ENCODE results near the gene DCAKD.

Gene DCAKD

GRCh38 chr17:44997733-44998520 is 53.5 kb downstream of the DCAKD start:
- DNase-seq (ENCODE audit: insufficient read length, low spot score), result no peak
- FAIRE-seq, result no peak
- TF ChIP-seq POU2F2 (IDR thresholded peaks at IDR 0.05; ENCODE audit: low read depth, low read length) (no peak), TAF1 (IDR thresholded peaks at IDR 0.05; ENCODE audit: low read depth, low read length) (no peak), POLR2A (IDR thresholded peaks at IDR 0.05; ENCODE audit: low read depth, low read length) (no peak), SPI1 (IDR thresholded peaks at IDR 0.05; ENCODE audit: low read depth, low read length) (no peak), POLR2AphosphoS5 (IDR thresholded peaks at IDR 0.05; ENCODE audit: low read depth, low read length) (no peak), PAX5 (IDR thresholded peaks at IDR 0.05; ENCODE audit: insufficient read depth, low read length, severe bottlenecking) (no peak)

- TF ChIP-seq POU2F2 (IDR thresholded peaks at IDR 0.05; ENCODE audit: low read depth, low read length) (no peak), POLR2A (IDR thresholded peaks at IDR 0.05; ENCODE audit: low read depth, low read length) (no peak), SPI1 (IDR thresholded peaks at IDR 0.05; ENCODE audit: low read depth, low read length) (no peak), POLR2AphosphoS5 (IDR thresholded peaks at IDR 0.05; ENCODE audit: low read depth, low read length) (no peak), TAF1 (IDR thresholded peaks at IDR 0.05; ENCODE audit: low read depth, low read length) (no peak), PAX5 (IDR thresholded peaks at IDR 0.05; ENCODE audit: insufficient read depth, low read length, severe bottlenecking) (no peak)
- DNase-seq (ENCODE audit: insufficient read length, low spot score) (no peak), FAIRE-seq (peak; percentile 23)
Measured at GRCh38 chr17:44996304-44996703, 55.1 kb downstream of the DCAKD start.

GRCh38 chr17:44995436-44996001 is 55.9 kb downstream of the DCAKD start:
- DNase-seq (ENCODE audit: insufficient read length, low spot score), result no peak
- no peak for TF ChIP-seq SPI1 (IDR thresholded peaks at IDR 0.05; ENCODE audit: low read depth, low read length)
- no peak for TF ChIP-seq PAX5 (IDR thresholded peaks at IDR 0.05; ENCODE audit: insufficient read depth, low read length, severe bottlenecking)
- no peak for TF ChIP-seq POU2F2 (IDR thresholded peaks at IDR 0.05; ENCODE audit: low read depth, low read length)
- no peak for TF ChIP-seq TAF1 (IDR thresholded peaks at IDR 0.05; ENCODE audit: low read depth, low read length)
- TF ChIP-seq POLR2A (IDR thresholded peaks at IDR 0.05; ENCODE audit: low read depth, low read length), result no peak
- TF ChIP-seq POLR2AphosphoS5 (IDR thresholded peaks at IDR 0.05; ENCODE audit: low read depth, low read length), result no peak
- FAIRE-seq, result no peak

- no peak for FAIRE-seq
- DNase-seq (ENCODE audit: insufficient read length, low spot score), result no peak
- TF ChIP-seq TAF1 (IDR thresholded peaks at IDR 0.05; ENCODE audit: low read depth, low read length) (no peak), POLR2A (IDR thresholded peaks at IDR 0.05; ENCODE audit: low read depth, low read length) (no peak), SPI1 (IDR thresholded peaks at IDR 0.05; ENCODE audit: low read depth, low read length) (no peak), PAX5 (IDR thresholded peaks at IDR 0.05; ENCODE audit: insufficient read depth, low read length, severe bottlenecking) (no peak), POLR2AphosphoS5 (IDR thresholded peaks at IDR 0.05; ENCODE audit: low read depth, low read length) (no peak), POU2F2 (IDR thresholded peaks at IDR 0.05; ENCODE audit: low read depth, low read length) (no peak)
Measured at GRCh38 chr17:44992242-44992939, 59.0 kb downstream of the DCAKD start.

GRCh38 chr17:44990994-44991393 is 60.4 kb downstream of the DCAKD start:
- FAIRE-seq (no peak), DNase-seq (ENCODE audit: insufficient read length, low spot score) (no peak)
- no peak for TF ChIP-seq SPI1 (IDR thresholded peaks at IDR 0.05; ENCODE audit: low read depth, low read length)
- TF ChIP-seq POLR2AphosphoS5 (IDR thresholded peaks at IDR 0.05; ENCODE audit: low read depth, low read length), result no peak
- TF ChIP-seq POU2F2 (IDR thresholded peaks at IDR 0.05; ENCODE audit: low read depth, low read length), result no peak
- no peak for TF ChIP-seq TAF1 (IDR thresholded peaks at IDR 0.05; ENCODE audit: low read depth, low read length)
- no peak for TF ChIP-seq PAX5 (IDR thresholded peaks at IDR 0.05; ENCODE audit: insufficient read depth, low read length, severe bottlenecking)
- TF ChIP-seq POLR2A (IDR thresholded peaks at IDR 0.05; ENCODE audit: low read depth, low read length), result no peak

- TF ChIP-seq POU2F2 (IDR thresholded peaks at IDR 0.05; ENCODE audit: low read depth, low read length), result peak; percentile 29; the same call in 1 of the 2 replicates
- TF ChIP-seq PAX5 (IDR thresholded peaks at IDR 0.05; ENCODE audit: insufficient read depth, low read length, severe bottlenecking), result peak; percentile 78
- no peak for TF ChIP-seq POLR2AphosphoS5 (IDR thresholded peaks at IDR 0.05; ENCODE audit: low read depth, low read length)
- DNase-seq (ENCODE audit: insufficient read length, low spot score) (no peak), FAIRE-seq (peak; percentile 85)
Measured at GRCh38 chr17:44989552-44990138, 61.8 kb downstream of the DCAKD start.

- TF ChIP-seq POU2F2 (IDR thresholded peaks at IDR 0.05; ENCODE audit: low read depth, low read length) (no peak), SPI1 (IDR thresholded peaks at IDR 0.05; ENCODE audit: low read depth, low read length) (no peak), POLR2A (IDR thresholded peaks at IDR 0.05; ENCODE audit: low read depth, low read length) (no peak), TAF1 (IDR thresholded peaks at IDR 0.05; ENCODE audit: low read depth, low read length) (no peak), PAX5 (IDR thresholded peaks at IDR 0.05; ENCODE audit: insufficient read depth, low read length, severe bottlenecking) (no peak), POLR2AphosphoS5 (IDR thresholded peaks at IDR 0.05; ENCODE audit: low read depth, low read length) (no peak)
- peak; percentile 68 for FAIRE-seq
Measured at GRCh38 chr17:44988044-44988942, 63.1 kb downstream of the DCAKD start.

GRCh38 chr17:44983563-44983962 is 67.9 kb downstream of the DCAKD start:
- DNase-seq (ENCODE audit: insufficient read length, low spot score) (no peak), FAIRE-seq (no peak)
- TF ChIP-seq SPI1 (IDR thresholded peaks at IDR 0.05; ENCODE audit: low read depth, low read length) (no peak), PAX5 (IDR thresholded peaks at IDR 0.05; ENCODE audit: insufficient read depth, low read length, severe bottlenecking) (no peak), POLR2A (IDR thresholded peaks at IDR 0.05; ENCODE audit: low read depth, low read length) (no peak)

More at GRCh38 chr17:44988044-44988942, 63.1 kb downstream of the DCAKD start:
- DNase-seq (ENCODE audit: insufficient read length, low spot score), result no peak

Measured in GM12891 (cell line).